ENCODE measurements around the gene GIGYF2.

GRCh38 chr2:232908695-232909094 is 211.6 kb downstream of the GIGYF2 start:
- TF ChIP-seq CHD4 (IDR thresholded peaks at IDR 0.05; ENCODE audit: borderline replicate concordance), result no peak
- TF ChIP-seq RARB (CRISPR knock-in tag; IDR thresholded peaks at IDR 0.05), result no peak
- no peak for TF ChIP-seq MAZ (IDR thresholded peaks at IDR 0.05; ENCODE audit: borderline replicate concordance, low read depth, low read length)
- TF ChIP-seq CTCF (IDR thresholded peaks at IDR 0.05), result no peak
- TF ChIP-seq ZSCAN20 (CRISPR knock-in tag; IDR thresholded peaks at IDR 0.05), result no peak
- TF ChIP-seq CEBPB (IDR thresholded peaks at IDR 0.05), result no peak
- TF ChIP-seq MYC (IDR thresholded peaks at IDR 0.05; ENCODE audit: borderline replicate concordance, low read length), result no peak
- no peak for TF ChIP-seq REST (IDR thresholded peaks at IDR 0.05)
- no peak for TF ChIP-seq EP300 (IDR thresholded peaks at IDR 0.05)

All from A549 (cell line).